GM19099 (cell line): Measurements from ENCODE around the gene MMP12.

Experiments used
- POLR2A ChIP-seq: IDR thresholded peaks from 3 replicates; pipeline ENCODE4 v1.6.1; 2011; ENCODE audit warnings: low read depth; ENCODE audit not compliant: insufficient read length; ENCODE audit errors: extremely low read depth

MMP12 gene

DNA sequence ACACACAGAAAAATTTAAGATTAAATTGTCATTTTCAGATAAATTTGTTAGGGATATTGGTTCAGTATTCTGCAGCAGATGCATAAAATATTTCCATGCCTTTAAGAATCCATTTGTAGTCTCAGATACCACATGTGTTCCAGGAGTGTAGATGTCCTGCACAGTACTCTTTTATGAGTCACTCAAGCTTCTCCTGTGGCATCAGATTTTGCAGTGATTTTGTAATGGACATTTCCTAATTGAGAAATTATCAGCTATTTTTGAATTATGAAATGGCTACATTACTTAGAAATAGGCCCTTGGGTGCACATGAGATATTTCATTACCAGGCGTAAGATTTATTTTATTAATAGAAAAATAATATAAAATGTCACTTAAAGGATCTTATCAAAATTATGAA, 50.2 kb downstream of the MMP12 start:
- TF ChIP-seq POLR2A: no peak

DNA sequence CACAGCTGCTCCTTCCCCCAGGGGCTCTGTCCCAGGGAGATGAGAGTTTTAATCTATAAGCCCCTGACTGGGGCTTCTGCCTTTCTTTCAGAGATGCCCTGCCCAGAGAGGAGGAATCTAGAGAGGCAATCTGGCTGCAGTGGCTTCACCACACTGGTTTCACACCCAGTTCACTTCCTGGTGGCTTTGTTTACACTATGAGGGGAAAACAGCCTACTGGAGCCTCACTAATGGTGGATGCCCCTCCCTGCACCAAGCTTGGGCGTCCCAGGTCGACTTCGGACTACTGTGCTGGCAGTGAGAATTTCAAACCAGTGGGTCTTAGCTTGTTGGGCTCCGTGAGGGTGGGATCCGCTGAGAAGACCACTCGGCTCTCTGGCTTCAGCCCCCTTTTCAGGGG, 55.3 kb downstream of the MMP12 start:
- no peak for TF ChIP-seq POLR2A

DNA sequence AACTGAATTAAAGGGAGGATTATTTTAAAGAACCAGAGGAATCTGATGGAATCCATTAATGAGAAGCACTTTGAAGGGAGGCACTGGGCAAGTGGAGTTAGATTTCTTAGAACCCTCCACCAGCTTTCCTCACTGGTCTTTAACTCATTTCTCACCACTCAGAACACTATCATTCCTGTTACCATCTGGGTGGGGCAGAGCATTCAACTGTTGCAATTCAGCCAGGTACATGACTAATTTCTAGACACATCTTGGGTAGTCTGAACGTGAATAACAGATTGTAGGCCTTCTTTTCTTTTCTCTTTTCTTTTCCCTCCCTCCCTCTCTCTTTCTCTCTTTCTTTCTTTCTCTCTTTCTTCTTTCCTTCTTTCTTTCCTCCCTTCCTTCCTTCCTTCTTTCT, 61.3 kb downstream of the MMP12 start:
- TF ChIP-seq POLR2A: no peak
